ENCODE results near the gene ZNF189. TPM values are rescaled to one million over a fixed set of nuclear protein-coding genes. Genes with fewer than 3 reads are reported as not detected.

Gene ZNF189
- total and polyA plus RNA-seq, 2 donors (not counting 3 experiments of a cell fraction or from before 2014, with no cell fraction given), result 3.3 to 14.6 TPM

DNA sequence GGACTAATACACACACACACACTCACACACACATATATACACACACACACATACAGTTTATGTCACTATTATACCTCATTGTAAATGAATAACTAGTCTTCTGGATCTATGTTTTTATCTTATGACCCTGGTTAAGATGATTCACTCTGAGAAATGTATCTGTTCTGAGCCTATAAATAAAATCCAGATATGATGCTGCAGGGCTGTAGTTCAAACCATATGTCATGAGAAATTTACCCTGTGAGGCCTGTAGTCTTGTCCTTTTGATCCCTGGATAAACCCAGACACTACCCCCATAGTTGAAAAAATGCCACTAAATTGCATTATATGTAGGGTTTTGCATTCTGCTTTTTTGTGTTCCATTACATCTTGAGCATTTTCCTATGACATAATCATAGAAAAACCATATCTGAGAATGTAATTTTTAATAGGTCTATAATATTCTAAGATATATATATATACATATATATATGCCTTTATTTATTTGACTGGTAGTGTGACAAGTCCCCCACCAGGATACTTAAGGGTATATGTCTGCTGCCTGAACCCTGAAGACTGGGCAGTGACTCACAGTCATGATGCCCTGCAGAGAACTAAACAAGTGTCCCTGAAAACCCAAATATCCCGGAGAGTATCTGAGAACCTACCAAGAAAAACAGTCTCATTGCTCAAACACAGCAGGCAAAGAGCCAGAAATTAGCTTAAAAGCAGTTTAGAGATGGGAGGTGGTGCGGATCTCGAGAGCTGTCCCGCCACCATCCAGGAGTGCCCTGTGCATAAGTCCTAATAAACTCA, 55.3 kb downstream of the ZNF189 start:
- Histone ChIP-seq H3K4me1 (ENCODE audit: control insufficient read depth, extremely low read depth, insufficient read depth, low read length) (no peaks in the 10 kb centered on the region), H3K4me2 (ENCODE audit: insufficient read depth, low read length) (no peak overlapping the region), H3K36me3 (ENCODE audit: control insufficient read depth in 2 of 2, extremely low read depth in 1 of 2, insufficient read depth in 2 of 2, low read length in 2 of 2) (no peaks in the 10 kb centered on the region), H3K27me3 (ENCODE audit: control insufficient read depth in 2 of 2, insufficient read depth in 2 of 2, low read length in 2 of 2) (peaks cover 4 to 9% of the 10 kb centered on the region in 2 experiments), H3K9me3 (replicated peaks; ENCODE audit: control insufficient read depth, insufficient read depth, low read length) (no peaks in the 10 kb centered on the region), H3K9ac (replicated peaks; ENCODE audit: extremely low read depth, insufficient read depth, low read length) (no peak overlapping the region), H3K27ac (ENCODE audit: insufficient read depth, low read depth, low read length) (no peak overlapping the region), H4K20me1 (replicated peaks; ENCODE audit: control insufficient read depth, extremely low read depth, insufficient read depth, low read length) (no peaks in the 10 kb centered on the region), H3K9me1 (replicated peaks; ENCODE audit: control insufficient read depth, extremely low read depth, insufficient read depth, low read length) (no peaks in the 10 kb centered on the region), H3K4me3 (replicated peaks in 1 of 3; ENCODE audit: insufficient read depth in 1 of 3, low read depth in 1 of 3, low read length in 3 of 3) (no peak overlapping the region), H2AFZ (ENCODE audit: low read depth, low read length) (no peak overlapping the region), H3K79me2 (ENCODE audit: control insufficient read depth, insufficient read depth, low read length) (no peaks in the 10 kb centered on the region)
- CTCF ChIA-PET, result interaction anchor here (1.5 kb wide), 1 partner anchor 76 kb away, joined by 8 read pairs; no protein-coding TSS in a partner anchor
- POLR2A ChIA-PET, result no interaction called here
- intact Hi-C loops (cut with micrococcal nuclease), result no loop called here
- no TSS peak for BruUV-seq (replicated peaks)
- dilution Hi-C loops (cut with MboI; ENCODE audit: extremely low pct_ligation_motif_present, low sequenced_read_pairs), result no loop called here
- FAIRE-seq (no peak), DNase-seq (ENCODE audit: low read depth, low spot score) (no peak)
- no peak for TF ChIP-seq MYC (IDR thresholded peaks at IDR 0.05; ENCODE audit: low read depth, low read length)

DNA sequence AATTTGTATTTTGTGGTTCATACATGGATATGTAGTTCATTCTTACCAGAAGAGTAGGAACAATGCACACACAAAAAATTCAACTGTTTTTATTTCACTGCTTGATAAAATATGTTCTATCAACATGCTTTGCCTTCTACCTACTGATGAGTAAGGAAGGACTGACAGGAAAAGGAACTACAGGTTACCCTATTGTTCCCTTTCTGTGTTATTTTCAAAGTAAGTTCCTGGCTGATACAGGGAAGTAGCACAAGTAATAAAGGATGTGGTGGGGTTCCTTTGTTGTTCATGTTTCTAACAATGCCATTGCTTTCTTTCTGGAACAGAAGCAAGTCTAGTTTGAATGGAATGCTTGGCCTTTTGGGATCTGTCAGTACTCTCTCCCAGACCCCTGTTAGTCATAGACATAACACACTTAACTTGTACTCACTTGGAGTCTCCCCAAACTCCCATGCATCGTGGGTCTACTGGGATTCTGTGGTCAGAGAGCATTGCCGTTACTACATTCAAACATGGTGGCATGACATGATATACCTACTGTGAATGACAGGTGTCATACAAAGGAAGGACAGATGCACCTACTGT, 57.1 kb downstream of the ZNF189 start:
- Histone ChIP-seq H3K4me2 (ENCODE audit: insufficient read depth, low read length) (no peak overlapping the region), H3K4me3 (replicated peaks in 1 of 3; ENCODE audit: insufficient read depth in 1 of 3, low read depth in 1 of 3, low read length in 3 of 3) (no peak overlapping the region), H3K4me1 (ENCODE audit: control insufficient read depth, extremely low read depth, insufficient read depth, low read length) (no peaks in the 10 kb centered on the region), H3K27ac (ENCODE audit: insufficient read depth, low read depth, low read length) (no peak overlapping the region), H3K79me2 (ENCODE audit: control insufficient read depth, insufficient read depth, low read length) (no peaks in the 10 kb centered on the region), H3K27me3 (ENCODE audit: control insufficient read depth in 2 of 2, insufficient read depth in 2 of 2, low read length in 2 of 2) (peaks cover 2 to 4% of the 10 kb centered on the region in 2 experiments), H3K9ac (replicated peaks; ENCODE audit: extremely low read depth, insufficient read depth, low read length) (no peak overlapping the region), H3K36me3 (ENCODE audit: control insufficient read depth in 2 of 2, extremely low read depth in 1 of 2, insufficient read depth in 2 of 2, low read length in 2 of 2) (no peaks in the 10 kb centered on the region), H4K20me1 (replicated peaks; ENCODE audit: control insufficient read depth, extremely low read depth, insufficient read depth, low read length) (no peaks in the 10 kb centered on the region), H3K9me1 (replicated peaks; ENCODE audit: control insufficient read depth, extremely low read depth, insufficient read depth, low read length) (no peaks in the 10 kb centered on the region), H2AFZ (ENCODE audit: low read depth, low read length) (no peak overlapping the region), H3K9me3 (replicated peaks; ENCODE audit: control insufficient read depth, insufficient read depth, low read length) (no peaks in the 10 kb centered on the region)
- dilution Hi-C loops (cut with MboI; ENCODE audit: extremely low pct_ligation_motif_present, low sequenced_read_pairs), result no loop called here
- DNase-seq (ENCODE audit: low read depth, low spot score) (no peak), FAIRE-seq (no peak)
- intact Hi-C loops (cut with micrococcal nuclease), result no loop called here
- ChIA-PET POLR2A (no interaction called here), CTCF (no interaction called here)
- no TSS peak for BruUV-seq (replicated peaks)
- TF ChIP-seq GATA2 (IDR thresholded peaks at IDR 0.05; ENCODE audit: insufficient read depth, insufficient read length, low read depth, low read length), result no peak

Measured in endothelial cell of umbilical vein (primary cell).